Posterior cingulate gyrus (tissue), 11 donors: ENCODE results near the gene C11orf86.

Source experiments
- DNase-seq, 10 donors: peaks; one replicate each; pipeline versions ENCODE4 v3.0.0 to v3.0.0-alpha.2; 2020 to 2021; ENCODE audit warnings: mixed read lengths in 3 of 10
- intact Hi-C: fragments of 100-400 bp; cut with DNase I; formaldehyde crosslinking; loops from one replicate; pipeline ENCODE4 v1.15.1; 2023

Gene C11orf86

DNA sequence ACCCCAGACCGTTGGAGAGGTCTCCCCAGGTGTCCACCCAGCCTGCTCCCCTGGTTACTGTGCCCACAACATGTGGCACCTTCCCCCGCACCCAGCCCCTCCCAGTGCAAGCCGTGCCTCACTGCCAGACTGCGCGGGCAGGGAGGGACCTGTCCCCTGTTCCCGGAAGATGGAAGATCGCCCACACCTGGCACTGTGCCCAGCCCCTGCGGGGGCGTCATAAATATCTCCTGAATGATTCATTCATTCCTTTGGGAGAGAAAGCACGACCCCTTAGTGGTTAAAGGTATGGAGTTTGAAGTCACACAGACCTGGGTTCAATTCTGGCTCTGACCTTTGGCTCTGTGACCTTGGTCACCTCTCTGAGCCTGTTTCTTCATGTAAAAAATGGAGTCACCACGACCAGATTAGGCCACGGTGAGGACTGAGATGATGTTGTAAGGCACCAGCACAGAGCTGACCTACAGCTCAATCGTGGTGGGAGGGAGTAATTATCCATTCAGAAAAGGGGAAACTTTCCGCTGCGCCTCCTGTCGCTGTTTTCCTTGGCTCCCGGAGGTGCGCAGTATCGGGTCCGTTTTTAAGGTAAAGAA lies 47.3 kb downstream of the C11orf86 start:
- intact Hi-C loops, result no loop called here
- peak in 8 of 10 donors; percentile 27 to 93 (median 64) for DNase-seq

DNA sequence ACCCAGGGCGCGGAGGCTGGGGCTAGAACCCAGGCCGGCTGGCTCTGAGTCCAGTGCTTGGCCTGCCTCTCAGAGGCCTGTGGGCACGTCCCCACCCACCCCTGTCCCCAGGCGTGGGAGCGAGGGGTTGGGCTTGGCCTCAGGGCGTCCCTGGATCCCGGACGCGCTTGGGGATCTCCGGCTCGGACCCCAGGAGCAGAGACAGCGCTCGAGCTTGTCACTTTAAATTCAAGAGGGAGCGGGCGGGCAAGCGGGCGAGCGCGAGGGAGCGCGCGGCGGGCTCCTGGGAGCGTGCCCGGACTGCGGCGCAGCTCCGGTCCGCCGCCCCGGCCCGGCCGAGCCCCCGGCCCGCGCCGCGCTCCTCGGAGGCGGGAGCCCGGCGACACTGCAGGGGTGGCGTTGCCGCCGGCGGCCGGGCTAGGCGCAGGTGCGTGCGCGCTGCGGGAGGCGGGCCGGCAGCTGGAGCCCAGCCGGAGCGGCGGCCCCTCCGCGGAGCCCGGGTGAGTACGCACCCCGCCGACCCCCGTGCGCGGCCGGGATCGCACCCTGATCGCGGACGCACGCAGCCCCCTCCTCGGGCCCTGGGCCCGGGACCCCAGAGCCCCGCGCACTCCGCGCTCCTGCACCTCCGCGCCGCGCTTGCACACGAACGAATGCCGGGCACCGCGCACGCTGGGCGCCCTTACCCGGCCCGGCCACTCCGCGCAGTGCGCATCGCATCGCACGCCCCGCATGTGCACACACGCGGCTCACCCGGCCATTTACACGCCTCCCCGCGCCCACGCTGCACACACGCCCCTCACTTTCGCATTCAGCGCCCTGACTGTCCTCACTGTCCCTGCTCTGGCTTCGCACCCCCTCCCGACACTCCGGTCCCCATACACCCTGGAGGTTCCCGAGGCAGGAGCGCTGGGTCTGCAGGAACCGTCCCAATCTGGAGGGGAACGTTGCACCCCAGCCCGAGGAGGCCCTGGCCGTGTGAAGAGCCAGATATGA lies 48.2 kb downstream of the C11orf86 start, which contains the start of gene SYT12:
Gene SYT12, plus strand, starts transcription at position 174 of the 996 bp plus-strand sequence. CDS start 7,011 bp downstream, outside the sequence.
- DNase-seq, result peak in 9 of 10 donors; percentile 24 to 93 (median 59)
- intact Hi-C loops, result no loop called here

GRCh38 chr11:67023957-67024353 lies 48.9 kb downstream of the C11orf86 start:
- peak in 1 of 10 donors; percentile 66 for DNase-seq
- intact Hi-C loops, result no loop called here

DNA sequence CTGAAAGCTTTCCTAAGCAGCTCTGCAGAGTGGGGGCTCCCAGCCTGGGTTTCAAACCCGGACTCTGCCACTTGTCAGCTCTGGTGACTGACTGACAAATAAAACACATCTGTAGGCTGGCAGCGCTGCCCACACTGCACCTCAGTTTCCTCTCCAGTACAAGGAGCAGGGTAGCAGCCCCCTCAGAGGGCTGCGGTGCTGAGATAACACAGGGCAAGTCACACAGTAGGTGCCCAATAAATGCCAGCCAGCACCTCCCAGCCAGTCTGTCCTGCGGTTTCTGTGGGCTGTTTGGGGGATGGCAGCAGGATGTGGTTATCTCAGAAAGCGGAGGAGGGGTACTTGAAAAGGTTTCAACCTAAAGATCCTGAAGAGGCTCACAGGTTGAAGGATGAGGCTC lies 49.3 kb downstream of the C11orf86 start:
- intact Hi-C loops, result no loop called here
- DNase-seq, result peak in 1 of 10 donors; percentile 43

DNA sequence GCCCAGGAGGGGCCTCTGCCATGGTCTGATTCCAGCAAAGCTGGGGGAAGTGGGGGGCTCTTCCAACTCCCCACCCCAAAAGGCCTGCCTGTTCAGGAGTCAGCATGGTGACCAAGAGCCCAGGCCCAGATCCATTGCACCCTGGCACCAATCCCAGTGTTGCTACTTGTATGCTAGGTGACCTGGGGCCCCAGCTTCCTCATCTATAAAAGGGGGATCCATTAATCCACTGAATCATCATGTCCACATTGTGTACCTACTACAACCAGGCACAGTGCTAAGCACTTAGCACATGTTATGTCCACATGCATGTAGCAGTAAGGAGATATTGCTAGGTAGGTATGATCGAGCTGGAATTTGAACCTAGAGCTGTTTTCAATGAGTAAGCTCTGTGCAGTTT lies 49.9 kb downstream of the C11orf86 start:
- intact Hi-C loops, result no loop called here
- peak in 1 of 10 donors; percentile 68 for DNase-seq

DNA sequence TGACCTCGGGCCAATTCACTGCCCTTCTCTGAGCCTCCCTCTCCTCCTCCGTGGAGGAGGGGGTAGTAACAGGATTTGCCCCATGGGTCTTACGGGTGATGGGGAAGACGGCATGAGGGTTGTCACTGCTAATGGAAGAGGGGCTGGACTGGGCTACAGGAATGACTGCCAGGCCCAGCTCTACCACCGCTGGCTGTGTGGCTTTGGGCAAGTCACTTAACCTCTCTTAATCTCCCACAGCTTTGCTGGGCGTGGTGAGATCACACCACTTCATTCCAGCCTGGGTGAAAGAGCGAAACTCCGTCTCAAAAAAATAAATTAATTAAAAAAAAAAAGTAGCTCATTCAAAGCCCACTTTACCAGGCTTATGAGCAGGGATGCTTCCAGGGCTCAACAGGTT lies 50.6 kb downstream of the C11orf86 start:
- DNase-seq, result no peak
- intact Hi-C loops, result no loop called here
